HPDE6-E6E7 (cell line): ENCODE results near the gene FLT1.

Experiments used
- DNase-seq: peaks from one replicate; pipeline ENCODE4 v3.0.0; 2011; ENCODE audit warnings: missing footprints; ENCODE audit errors: extremely low spot score

The FLT1 gene

DNA sequence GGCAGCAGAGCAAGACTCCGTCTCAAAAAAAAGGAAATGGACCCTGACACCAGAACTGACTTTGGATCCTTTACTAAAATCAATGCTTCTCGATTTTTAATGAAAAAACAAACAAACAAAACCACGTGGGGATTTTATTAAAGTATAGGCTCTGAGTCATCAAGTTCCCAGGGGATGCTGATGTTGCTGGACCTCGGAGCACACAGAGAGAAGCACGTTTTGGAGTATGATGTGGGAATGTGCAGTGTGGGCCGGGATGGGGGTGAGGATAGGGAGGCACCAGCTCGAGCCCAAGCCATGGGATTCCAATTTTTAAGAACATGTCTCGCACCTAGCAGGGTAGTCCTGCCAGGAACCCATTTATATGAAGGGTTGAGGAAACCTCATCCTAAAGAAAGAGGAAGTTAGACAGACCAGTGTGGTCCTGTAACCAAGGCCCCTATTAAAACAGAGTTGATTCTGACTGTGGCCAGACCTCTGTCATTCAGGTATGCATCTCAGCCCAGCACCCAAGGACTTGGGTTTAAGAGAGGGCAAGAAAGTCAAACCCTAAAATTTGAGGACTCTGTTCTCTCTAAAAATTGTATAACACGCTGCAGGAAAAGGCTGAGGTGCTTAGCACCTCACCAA lies 6.4 kb downstream of the FLT1 start:
- no peak for DNase-seq

DNA sequence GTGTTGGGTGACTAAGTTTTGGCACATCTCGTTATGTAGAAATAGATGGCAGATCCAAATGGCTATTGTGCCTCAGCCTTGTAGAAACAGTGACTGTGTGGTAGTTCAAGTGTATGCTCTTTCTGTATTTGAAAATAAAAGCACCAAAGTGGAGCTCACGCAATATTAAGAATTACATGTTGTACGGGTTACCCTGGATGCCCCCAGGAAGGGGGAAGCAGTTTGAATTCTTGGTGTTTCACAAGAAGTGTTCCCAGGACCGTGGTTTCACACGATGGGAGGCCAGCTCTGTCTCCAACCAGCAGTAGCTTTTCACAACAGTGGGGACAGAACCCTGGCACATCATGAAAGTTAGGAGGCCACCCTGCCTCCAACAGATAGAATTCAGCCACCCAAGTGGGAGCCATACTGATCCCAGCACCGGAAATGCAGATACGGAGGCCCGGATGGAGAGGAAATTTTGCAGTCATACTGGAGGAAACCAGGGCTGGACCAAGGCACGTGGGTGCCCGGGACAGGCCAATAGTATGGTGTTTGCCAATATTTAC lies 8.9 kb downstream of the FLT1 start:
- DNase-seq, result no peak

DNA sequence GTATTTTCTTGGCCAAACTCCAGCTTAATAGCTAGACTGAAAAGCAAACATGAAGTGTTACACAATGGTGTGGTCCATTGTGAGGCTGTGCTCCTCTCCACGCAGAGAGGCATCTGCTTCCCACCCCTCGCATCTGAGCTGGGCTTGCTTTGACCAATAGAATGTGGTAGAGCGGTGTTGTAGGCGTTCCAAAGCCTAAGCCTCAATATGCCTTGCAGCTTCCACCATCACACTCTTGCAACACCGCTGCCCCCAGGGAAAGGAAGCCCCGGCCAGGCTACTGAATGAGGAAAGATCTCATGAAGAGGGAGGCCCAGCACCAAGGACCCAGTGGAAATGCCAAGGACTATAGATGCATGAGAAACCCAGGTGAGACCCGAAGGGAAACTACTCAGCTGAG lies 9.4 kb downstream of the FLT1 start:
- no peak for DNase-seq

DNA sequence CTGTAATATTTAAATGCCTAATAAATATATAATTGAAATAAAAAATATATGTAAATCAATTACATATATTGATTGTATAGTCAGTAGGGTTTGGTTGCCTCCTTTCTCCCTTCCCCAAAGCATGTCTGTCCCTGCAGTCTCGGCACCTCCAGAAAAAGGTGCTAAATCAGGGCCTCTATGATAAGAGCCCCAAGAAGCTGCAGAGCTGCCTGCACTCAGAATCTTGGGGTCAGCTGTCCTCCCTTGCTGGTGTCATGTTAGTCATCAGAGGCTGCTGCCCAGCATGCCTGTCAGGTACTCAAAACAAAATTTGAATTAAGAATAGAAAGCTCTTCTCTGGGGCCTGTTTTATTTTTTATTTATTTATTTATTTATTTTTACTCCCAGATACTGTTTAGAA lies 9.8 kb downstream of the FLT1 start:
- no peak for DNase-seq

DNA sequence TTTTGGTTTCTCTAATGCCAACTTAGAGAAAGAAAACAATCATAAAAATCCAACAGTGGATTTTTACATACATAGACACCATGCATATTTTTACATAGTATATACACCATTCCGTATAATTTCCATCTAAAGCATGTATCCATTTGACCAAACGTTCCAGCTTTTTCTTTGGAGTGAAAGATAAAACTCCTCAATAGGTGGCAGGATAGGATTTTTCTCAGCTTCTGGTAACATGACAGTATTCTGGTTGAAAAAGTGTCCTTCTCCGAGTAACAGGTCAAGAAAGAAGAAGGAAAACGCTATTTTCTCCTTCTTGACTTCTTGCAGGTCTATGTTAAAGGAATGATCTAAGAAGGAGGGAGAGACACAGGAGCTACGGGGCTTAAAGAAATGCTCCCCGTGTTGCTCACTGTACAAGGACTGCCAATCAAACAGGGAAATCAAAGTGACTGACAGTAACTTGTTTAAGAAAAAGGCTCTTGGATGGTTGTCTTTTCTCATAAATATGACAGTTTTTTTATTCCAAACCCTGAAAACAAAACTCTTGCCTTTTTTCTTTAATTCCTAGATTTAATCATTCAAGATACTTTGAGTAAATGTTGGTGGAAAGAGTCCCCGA lies 11.5 kb downstream of the FLT1 start:
- no peak for DNase-seq

DNA sequence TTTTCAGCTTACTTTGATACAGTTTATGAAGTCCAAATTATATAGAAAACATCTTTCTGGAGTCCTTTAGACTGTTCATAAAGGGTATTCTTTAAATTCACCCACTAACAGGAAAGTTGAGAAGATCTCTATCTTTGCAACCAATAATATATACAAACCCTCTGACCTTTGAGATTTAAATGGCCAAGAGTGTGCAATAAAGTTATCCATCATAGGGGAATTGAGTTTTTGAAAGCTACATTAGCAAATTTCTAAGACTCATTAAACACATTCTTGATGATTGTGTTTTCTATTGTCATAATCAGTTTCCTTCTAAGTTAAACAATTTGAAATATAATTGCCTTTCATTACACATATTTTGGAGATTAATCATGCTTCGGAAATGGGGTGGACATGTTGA lies 15.9 kb downstream of the FLT1 start:
- DNase-seq, result no peak

DNA sequence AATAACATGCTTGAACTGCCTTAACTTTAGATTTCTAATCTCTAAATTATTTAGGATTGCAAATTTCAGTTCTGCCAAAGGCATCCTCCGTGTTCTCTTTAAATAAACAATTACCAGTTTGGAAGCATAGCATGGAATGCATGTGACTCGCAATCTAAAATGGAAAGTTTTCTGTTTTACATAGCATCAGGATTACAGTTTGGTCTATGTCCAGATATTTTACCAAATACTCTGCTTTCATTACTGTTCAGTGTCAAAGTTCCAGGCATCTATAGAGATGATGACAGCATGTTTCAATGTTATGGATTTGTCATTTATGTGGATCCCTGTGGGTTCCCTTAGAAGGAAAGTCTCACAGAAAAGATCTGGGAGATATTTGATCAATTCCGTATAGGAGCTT lies 16.8 kb downstream of the FLT1 start:
- no peak for DNase-seq

DNA sequence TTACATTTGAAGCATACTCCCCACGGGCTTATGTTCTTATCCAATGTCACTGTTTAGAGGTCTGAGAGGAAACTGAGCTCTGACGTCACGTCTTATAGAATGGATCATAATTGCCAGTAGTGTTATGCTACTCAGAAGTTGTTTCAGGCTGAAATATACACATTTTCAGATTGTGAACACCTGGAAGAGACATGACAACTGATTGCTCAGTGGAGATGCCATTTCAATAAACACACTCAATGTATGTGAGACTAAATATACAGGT lies 17.3 kb downstream of the FLT1 start:
- no peak for DNase-seq

- DNase-seq, result no peak
Observed at GRCh38 chr13:28476919-28477708, 17.8 kb downstream of the FLT1 start.

GRCh38 chr13:28475916-28476725 lies 18.8 kb downstream of the FLT1 start:
- DNase-seq, result no peak

- no peak for DNase-seq
Observed at GRCh38 chr13:28474491-28475134, 20.3 kb downstream of the FLT1 start.

- DNase-seq, result no peak
Observed at GRCh38 chr13:28473044-28473443, 21.9 kb downstream of the FLT1 start.

- DNase-seq, result no peak
Observed at GRCh38 chr13:28471421-28471820, 23.5 kb downstream of the FLT1 start.

GRCh38 chr13:28470296-28470695 lies 24.6 kb downstream of the FLT1 start:
- DNase-seq, result no peak

- no peak for DNase-seq
Observed at GRCh38 chr13:28469316-28469715, 25.6 kb downstream of the FLT1 start.

DNA sequence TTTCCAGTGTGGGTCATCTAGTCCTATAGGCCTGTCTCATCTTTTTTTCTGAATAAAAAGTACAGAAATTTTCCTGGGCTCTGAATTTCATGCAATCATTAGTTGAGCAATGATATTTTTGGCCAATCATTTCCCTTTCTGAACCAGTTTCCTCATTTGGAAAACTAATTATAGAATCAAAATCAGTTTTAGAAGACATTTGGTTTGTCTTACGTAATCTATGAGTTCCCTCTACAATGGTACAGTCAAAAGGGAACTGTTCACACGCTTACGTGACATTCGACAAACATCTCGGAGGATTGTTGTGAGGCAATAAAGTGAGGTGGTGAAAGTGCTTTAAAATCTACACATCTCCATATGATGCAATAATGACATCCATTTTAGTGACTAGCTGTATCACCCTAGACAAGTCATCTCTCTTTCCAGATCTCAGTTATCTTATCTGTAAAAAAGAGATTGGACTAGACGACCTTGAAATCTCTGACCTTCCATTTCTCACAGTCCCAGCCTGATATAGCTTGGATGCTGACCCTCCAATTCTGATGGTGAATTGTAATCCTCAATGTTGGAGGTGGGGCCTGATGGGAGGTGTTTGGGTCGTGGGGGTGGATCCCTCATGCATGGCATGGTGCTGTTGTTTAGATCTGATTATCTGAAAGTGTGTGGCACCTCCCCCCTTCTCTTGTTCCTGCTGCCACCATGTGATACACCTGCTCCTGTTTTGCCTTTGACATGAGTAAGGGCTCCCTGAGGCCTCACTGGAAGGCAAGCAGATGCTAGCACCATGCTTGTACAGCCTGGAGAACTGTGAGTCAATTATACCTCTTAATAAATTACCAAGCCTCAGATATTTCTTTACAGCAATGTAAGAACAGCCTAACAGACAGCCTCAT lies 26.7 kb downstream of the FLT1 start:
- DNase-seq, result no peak

GRCh38 chr13:28467034-28467433 lies 27.9 kb downstream of the FLT1 start:
- DNase-seq, result no peak

GRCh38 chr13:28466151-28466550 lies 28.8 kb downstream of the FLT1 start:
- DNase-seq, result no peak

DNA sequence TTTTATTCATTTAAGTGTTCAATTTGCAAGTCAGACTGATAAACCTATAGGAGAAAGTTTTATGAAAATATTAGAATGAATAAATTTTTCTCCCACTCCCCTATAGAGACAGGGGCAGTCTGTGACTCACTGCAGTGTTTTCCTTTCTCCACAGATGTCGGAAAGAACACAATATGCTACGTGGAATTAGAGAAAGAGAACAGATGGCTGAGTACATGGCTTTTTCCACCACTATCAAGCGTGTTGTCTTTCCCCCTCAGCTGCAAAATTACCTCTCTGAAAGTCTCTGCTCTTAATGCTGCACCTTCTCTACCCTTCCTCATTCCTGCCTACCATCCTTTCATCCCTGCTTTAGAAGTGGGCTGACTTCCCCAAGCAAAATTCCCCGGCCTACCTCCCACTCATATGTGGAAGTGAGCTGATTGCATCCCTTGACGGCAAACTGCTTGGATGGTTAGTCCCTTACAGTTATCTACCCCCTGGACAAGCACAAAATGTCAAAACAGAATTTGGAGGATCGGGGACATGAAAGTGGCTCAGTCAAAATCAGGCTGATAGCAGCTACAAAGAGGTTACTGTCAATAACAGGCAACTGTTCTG lies 30.0 kb downstream of the FLT1 start:
- no peak for DNase-seq

DNA sequence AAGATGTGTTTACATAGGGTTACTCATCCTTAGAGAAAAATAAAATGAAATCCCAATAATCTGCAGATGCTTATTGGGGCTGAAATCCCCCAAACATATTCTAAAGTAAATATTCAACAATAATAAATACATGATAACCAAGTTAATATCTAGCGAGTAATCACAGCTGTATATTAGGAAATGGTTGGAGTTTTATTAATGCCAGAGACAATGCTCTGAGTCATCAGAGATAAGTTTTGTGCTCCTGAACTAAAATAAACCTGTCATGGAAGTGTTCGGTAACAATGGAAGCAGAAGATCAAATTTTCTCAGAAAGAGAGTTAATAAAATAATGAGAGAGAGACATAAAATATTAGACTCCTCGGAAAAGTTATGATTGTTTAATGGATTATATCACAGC lies 31.4 kb downstream of the FLT1 start:
- no peak for DNase-seq
